H1 (cell line): ENCODE measurements around the gene EXD3. TPM values are rescaled to one million over a fixed set of nuclear protein-coding genes. Genes with fewer than 3 reads are reported as not detected.

Experiments used
- CTCF ChIA-PET: fragments of 300-600 bp; sonication (Branson Sonifier 250); formaldehyde crosslinking; loops from one replicate; lab custom pipeline; 2021; ENCODE audit not compliant: partially characterized antibody; lab: Charles Lee
- POLR2A ChIA-PET: fragments of 300-600 bp; sonication (Branson Sonifier 250); formaldehyde crosslinking; loops from one replicate; lab custom pipeline; 2021; ENCODE audit warnings: inconsistent platforms; ENCODE audit not compliant: partially characterized antibody; lab: Charles Lee
- DNase-seq, 2 experiments: peaks; one replicate each; pipeline versions ENCODE4 v3.0.0 to v3.0.0-alpha.2; 2010 to 2022; ENCODE audit warnings: low spot score in 2 of 2, low read depth in 1 of 2, mixed read lengths in 1 of 2
- FAIRE-seq: peaks from 2 replicates; lab custom pipeline; 2011; peaks lifted over from hg19 to GRCh38; lab: Jason Lieb, UNC
- H2AFZ ChIP-seq: 2 replicates; pipeline ENCODE4 v1.8.1; 2012; ENCODE audit warnings: low read length, inconsistent platforms
- H2AK5ac ChIP-seq: 2 replicates; pipeline ENCODE4 v1.6.1; 2013; ENCODE audit warnings: low read depth, low read length
- H2BK120ac ChIP-seq: replicated peaks from 2 replicates; pipeline ENCODE3; 2013; ENCODE audit warnings: low read depth, low read length, inconsistent platforms
- H2BK12ac ChIP-seq: 2 replicates; pipeline ENCODE4 v1.6.1; 2013; ENCODE audit warnings: low read depth, low read length
- H2BK15ac ChIP-seq: 2 replicates; pipeline ENCODE4 v1.6.1; 2013; ENCODE audit warnings: low read length
- H2BK20ac ChIP-seq: 2 replicates; pipeline ENCODE4 v1.6.1; 2013; ENCODE audit warnings: low read length
- H2BK5ac ChIP-seq: 2 replicates; pipeline ENCODE4 v1.6.1; 2013; ENCODE audit warnings: low read depth, low read length
- H3K14ac ChIP-seq: 2 replicates; pipeline ENCODE4 v1.6.1; 2013; ENCODE audit warnings: inconsistent platforms; ENCODE audit not compliant: insufficient read length
- H3K18ac ChIP-seq: 2 replicates; pipeline ENCODE4 v1.6.1; 2013; ENCODE audit warnings: low read length; ENCODE audit errors: extremely low read depth
- H3K23ac ChIP-seq: 2 replicates; pipeline ENCODE4 v1.6.1; 2013; ENCODE audit warnings: inconsistent platforms; ENCODE audit not compliant: insufficient read length
- H3K23me2 ChIP-seq: 2 replicates; pipeline ENCODE4 v1.6.1; 2013; ENCODE audit warnings: low read depth, low read length
- H3K27ac ChIP-seq: 2 replicates; pipeline ENCODE4 v1.6.1; 2011; ENCODE audit warnings: low read depth, low read length, inconsistent platforms
- H3K27me3 ChIP-seq, 4 experiments: replicated peaks in 1 of 4; 1 replicate in 1 of 4; 2 replicates in 3 of 4; pipeline versions ENCODE4 v1.6.1 to v1.8.1; 2011 to 2013; ENCODE audit warnings: low read length in 3 of 4, mild to moderate bottlenecking in 3 of 4, inconsistent platforms in 2 of 4, mixed read lengths in 2 of 4, moderate library complexity in 1 of 4; ENCODE audit not compliant: control insufficient read depth in 3 of 4, insufficient read depth in 3 of 4; ENCODE audit errors: extremely low read depth in 1 of 4
- H3K36me3 ChIP-seq, 4 experiments: 2 replicates each; pipeline versions ENCODE4 v1.6.1 to v1.8.1; 2011 to 2013; ENCODE audit warnings: mild to moderate bottlenecking in 4 of 4, low read length in 3 of 4, moderate library complexity in 2 of 4, control low read depth in 1 of 4, inconsistent platforms in 1 of 4; ENCODE audit not compliant: insufficient read depth in 4 of 4, control insufficient read depth in 2 of 4
- H3K4ac ChIP-seq: replicated peaks from 2 replicates; pipeline ENCODE3; 2013; ENCODE audit warnings: low read length, low read depth, mixed read lengths, inconsistent platforms; ENCODE audit not compliant: insufficient read length
- H3K4me1 ChIP-seq, 4 experiments: replicated peaks in 1 of 4; 1 replicate in 1 of 4; 2 replicates in 3 of 4; pipeline versions ENCODE4 v1.6.1 to v1.8.1; 2011 to 2013; ENCODE audit warnings: low read length in 3 of 4, inconsistent platforms in 2 of 4, mixed read lengths in 1 of 4; ENCODE audit not compliant: insufficient read depth in 4 of 4, control insufficient read depth in 3 of 4
- H3K4me2 ChIP-seq, 2 experiments: 2 replicates each; pipeline versions ENCODE4 v1.6.1 to v1.8.1; 2011 to 2013; ENCODE audit warnings: low read depth in 2 of 2, low read length in 2 of 2, control low read depth in 1 of 2, inconsistent platforms in 1 of 2, mild to moderate bottlenecking in 1 of 2; ENCODE audit not compliant: insufficient read depth in 1 of 2
- H3K4me3 ChIP-seq, 4 experiments: fragments of 200-600, 300-600 bp in 1 of 4; sonication (generic), shearing (Covaris generic), sonication (Bioruptor Twin) in 1 of 4; 2 replicates each; pipeline versions ENCODE4 v1.5.1 to v1.8.1; 2011 to 2016; ENCODE audit warnings: low read length in 4 of 4, low read depth in 3 of 4, control low read depth in 2 of 4, inconsistent platforms in 2 of 4, mild to moderate bottlenecking in 2 of 4, mixed read lengths in 1 of 4, moderate library complexity in 1 of 4; ENCODE audit not compliant: insufficient read depth in 2 of 4; ENCODE audit errors: extremely low read depth in 1 of 4
- H3K56ac ChIP-seq: replicated peaks from 2 replicates; pipeline ENCODE3; 2013; ENCODE audit warnings: low read depth, mild to moderate bottlenecking, mixed read lengths, low read length, inconsistent platforms; ENCODE audit not compliant: insufficient read length
- H3K79me1 ChIP-seq: 2 replicates; pipeline ENCODE4 v1.6.1; 2013; ENCODE audit warnings: low read depth, low read length, control low read depth
- H3K79me2 ChIP-seq, 2 experiments: 2 replicates each; pipeline versions ENCODE4 v1.6.1 to v1.8.1; 2012 to 2013; ENCODE audit warnings: low read length in 2 of 2, mild to moderate bottlenecking in 2 of 2, inconsistent platforms in 1 of 2; ENCODE audit not compliant: insufficient read depth in 2 of 2, control insufficient read depth in 1 of 2
- H3K9ac ChIP-seq, 4 experiments: replicated peaks in 1 of 4; 1 replicate in 1 of 4; 2 replicates in 3 of 4; pipeline versions ENCODE4 v1.6.1 to v1.8.1; 2011 to 2013; ENCODE audit warnings: low read depth in 3 of 4, low read length in 3 of 4, control low read depth in 2 of 4, mild to moderate bottlenecking in 2 of 4, moderate library complexity in 2 of 4, inconsistent platforms in 1 of 4; ENCODE audit errors: extremely low read depth in 1 of 4
- H3K9me3 ChIP-seq, 2 experiments: 2 replicates each; pipeline versions ENCODE4 v1.6.1 to v1.8.1; 2012 to 2013; ENCODE audit warnings: mild to moderate bottlenecking in 2 of 2, moderate library complexity in 2 of 2, control low read depth in 1 of 2, inconsistent platforms in 1 of 2, low read depth in 1 of 2, low read length in 1 of 2, mixed read lengths in 1 of 2; ENCODE audit not compliant: insufficient read depth in 2 of 2
- H4K20me1 ChIP-seq, 2 experiments: replicated peaks in 1 of 2; 2 replicates each; pipeline versions ENCODE3 to v1.8.1; 2011 to 2013; ENCODE audit warnings: inconsistent platforms in 2 of 2, low read length in 2 of 2, mild to moderate bottlenecking in 1 of 2; ENCODE audit not compliant: insufficient read depth in 2 of 2, control insufficient read depth in 1 of 2
- H4K5ac ChIP-seq: 2 replicates; pipeline ENCODE4 v1.6.1; 2013; ENCODE audit warnings: low read length, low read depth, mixed read lengths, inconsistent platforms; ENCODE audit not compliant: insufficient read length
- H4K8ac ChIP-seq: 2 replicates; pipeline ENCODE4 v1.8.0; 2013; ENCODE audit warnings: mild to moderate bottlenecking, moderate library complexity, low read length, inconsistent platforms; ENCODE audit not compliant: insufficient read depth; ENCODE audit errors: extremely low read depth
- H4K91ac ChIP-seq: replicated peaks from 2 replicates; pipeline ENCODE3; 2013; ENCODE audit warnings: low read length, mixed read lengths, inconsistent platforms; ENCODE audit not compliant: insufficient read length
- ATF2 ChIP-seq: IDR thresholded peaks from 2 replicates; pipeline ENCODE4 v1.6.1; 2012; ENCODE audit warnings: low read length, inconsistent platforms
- KDM4A ChIP-seq: IDR thresholded peaks from one replicate; pipeline ENCODE4 v1.7.1; 2012; ENCODE audit warnings: low read depth, mild to moderate bottlenecking, moderate library complexity, low read length, inconsistent platforms; ENCODE audit not compliant: severe bottlenecking
- POLR2AphosphoS5 ChIP-seq: IDR thresholded peaks from 2 replicates; pipeline ENCODE4 v1.6.1; 2011; ENCODE audit warnings: low read depth, low read length
- WGBS, 2 experiments: shearing (Covaris generic) in 1 of 2; methylation state at CpG; one replicate each; pipeline versions ENCODE4 v1.1.6 to v1.1.7; 2013 to 2015; ENCODE audit warnings: low lambda C conversion rate in 2 of 2, mixed read lengths in 2 of 2, inconsistent platforms in 1 of 2, low coverage in 1 of 2, missing lambda C conversion rate in 1 of 2; ENCODE audit not compliant: insufficient replicate concordance in 2 of 2, insufficient coverage in 1 of 2, insufficient read length in 1 of 2; ENCODE audit errors: extremely low coverage in 1 of 2, missing lambda C conversion rate in 1 of 2; 5-methylcytosine and 5-hydroxymethylcytosine counted together
- polyA plus RNA-seq, 7 experiments: library from polyadenylated mRNA; depleted of rRNA in 3 of 7; stranded (reverse) in 5 of 7; unstranded in 2 of 7; fragments of >200 nt in 5 of 7; fragments of 200-250 nt in 2 of 7; gene quantifications; 1 replicate in 5 of 7; 2 replicates in 1 of 7; 4 replicates in 1 of 7; pipeline versions ENCODE4 v1.2.1 to v1.2.3, GENCODE V29; 2011 to 2013; ENCODE audit warnings: missing spikeins in 2 of 7, mixed read lengths in 2 of 7
- total RNA-seq: library from RNA; stranded (reverse); fragmentation: NEBNext Ultra II Directional; extraction: Animal tissue kit (Norgen Biotek cat#: 25700); gene quantifications from 2 replicates; pipeline ENCODE4 v1.2.1, GENCODE V29; 2021

Gene EXD3
- total and polyA plus RNA-seq, 2 of the 8 experiments (the other 6 are each of a cell fraction or from before 2014, with no cell fraction given), result 7.2 to 9.4 TPM

DNA sequence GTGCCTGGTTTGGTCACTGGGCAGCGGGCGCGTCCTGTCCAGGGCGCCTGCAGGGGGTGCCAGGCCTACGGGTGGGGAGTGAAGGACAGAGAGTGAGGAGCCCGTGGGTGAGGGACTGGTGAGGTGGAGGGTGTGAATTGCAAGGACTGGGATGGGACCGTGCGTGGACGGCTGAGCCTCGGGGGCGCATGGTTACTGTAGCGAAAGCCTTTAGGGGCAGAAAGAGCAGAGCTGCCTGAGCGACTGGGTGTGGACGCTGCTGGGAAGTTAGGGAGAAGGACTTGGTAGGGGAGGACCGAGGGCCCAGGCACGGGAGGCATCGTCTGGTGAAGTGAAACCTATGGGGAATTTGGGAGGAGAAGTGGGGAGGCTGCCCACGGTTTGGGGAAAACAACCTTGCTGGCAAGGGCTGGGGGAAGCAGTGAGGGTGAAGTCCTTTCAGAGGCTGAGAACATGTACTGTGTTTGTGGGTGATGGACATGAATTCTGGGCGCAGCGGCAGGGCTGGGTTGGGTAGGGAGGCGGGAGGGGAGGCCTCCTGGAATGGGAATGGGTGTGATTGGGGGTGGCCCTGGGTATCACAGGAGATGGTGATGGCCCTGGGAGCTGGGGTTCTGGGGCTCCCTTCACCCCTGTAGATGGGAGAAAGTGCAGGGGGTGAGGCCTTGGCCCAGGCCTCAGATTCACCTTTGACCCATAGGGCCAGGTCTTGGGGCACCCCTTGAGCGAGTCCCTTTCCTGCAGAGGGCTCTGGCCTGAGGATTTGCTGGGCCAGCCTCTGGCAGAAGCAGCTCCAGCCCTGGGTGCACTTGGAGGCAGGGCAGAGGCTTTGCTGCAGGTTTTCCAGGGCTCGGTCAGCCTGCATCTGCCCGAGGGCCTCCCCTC lies 147.1 kb downstream of the EXD3 start:
- H3K4me2 ChIP-seq, result peak overlapping the region; percentile 58 to 80; a peak in 2 of 4 replicates
- H3K36me3 ChIP-seq, result peaks cover 0 to 22% (median 4%) of the 10 kb centered on the region in 4 experiments; a peak in 4 of 8 replicates
- peaks cover 6% of the 10 kb centered on the region; the same call in 1 of the 2 replicates for H3K23me2 ChIP-seq
- no peak overlapping the region for H2AFZ ChIP-seq
- no peak overlapping the region for H3K27ac ChIP-seq
- H4K20me1 ChIP-seq, result peaks cover 4 to 15% of the 10 kb centered on the region in 2 experiments
- H2BK120ac ChIP-seq, result no peak overlapping the region
- H2BK5ac ChIP-seq, result peak overlapping the region; percentile 91; the same call in 1 of the 2 replicates
- peak overlapping the region; percentile 94; the same call in 1 of the 2 replicates for H4K8ac ChIP-seq
- no peak overlapping the region; the same call in 1 of the 2 replicates for H2BK15ac ChIP-seq
- H3K4me3 ChIP-seq, result no peak overlapping the region
- H3K23ac ChIP-seq, result no peak overlapping the region
- H4K91ac ChIP-seq, result peak overlapping the region; percentile 52
- H3K79me2 ChIP-seq, result no peaks in the 10 kb centered on the region
- H3K9ac ChIP-seq, result no peak overlapping the region
- peak overlapping the region; percentile 25 for H3K56ac ChIP-seq
- no peak for FAIRE-seq
- peak in 1 of 2 experiments; percentile 59 for DNase-seq
- CTCF ChIA-PET, result interaction anchor here (0.7 to 2.7 kb wide), 8 partner anchors 11 to 374 kb away, joined by 3 to 10 read pairs (median 4); partner anchors contain the start of genes NELFB and NRARP
- H3K4ac ChIP-seq, result no peak overlapping the region
- 88% methylated on average over 24 of the region's 24 CpGs; no CpG with 5 or more reads in 1 of the 2 experiments for WGBS, 2 experiments
- no peaks in the 10 kb centered on the region; a peak in 1 of 4 replicates for H3K9me3 ChIP-seq
- peak overlapping the region; percentile 60; the same call in 1 of the 2 replicates for H3K18ac ChIP-seq
- peaks cover 0 to 27% (median 14%) of the 10 kb centered on the region in 4 experiments; a peak in 5 of 7 replicates for H3K27me3 ChIP-seq
- TF ChIP-seq ATF2 (no peak), POLR2AphosphoS5 (0 out of 2 replicates have a peak, but pooled peaks have one; percentile 13), KDM4A (no peak)
- TF ChIP-seq, all 59 proteins: peak for 1
- no peak overlapping the region for H3K14ac ChIP-seq
- H3K79me1 ChIP-seq, result no peaks in the 10 kb centered on the region
- H2BK12ac ChIP-seq, result 0 out of 2 replicates have a peak overlapping the region, but pooled peaks have one; percentile 39
- peaks cover 0 to 28% (median 17%) of the 10 kb centered on the region in 4 experiments; a peak in 6 of 7 replicates for H3K4me1 ChIP-seq
- POLR2A ChIA-PET, result interaction anchor here (1.4 to 47.8 kb wide), 6 partner anchors 11 to 178 kb away, joined by 3 to 1462 read pairs (median 8); partner anchors contain the start of genes CYSRT1, NDOR1, NELFB and RNF208
- no peak overlapping the region for H4K5ac ChIP-seq
- peak overlapping the region; percentile 48; the same call in 1 of the 2 replicates for H2BK20ac ChIP-seq
- H2AK5ac ChIP-seq, result 0 out of 2 replicates have a peak overlapping the region, but pooled peaks have one; percentile 44
